ENCODE measurements around the gene DLX6.

DNA sequence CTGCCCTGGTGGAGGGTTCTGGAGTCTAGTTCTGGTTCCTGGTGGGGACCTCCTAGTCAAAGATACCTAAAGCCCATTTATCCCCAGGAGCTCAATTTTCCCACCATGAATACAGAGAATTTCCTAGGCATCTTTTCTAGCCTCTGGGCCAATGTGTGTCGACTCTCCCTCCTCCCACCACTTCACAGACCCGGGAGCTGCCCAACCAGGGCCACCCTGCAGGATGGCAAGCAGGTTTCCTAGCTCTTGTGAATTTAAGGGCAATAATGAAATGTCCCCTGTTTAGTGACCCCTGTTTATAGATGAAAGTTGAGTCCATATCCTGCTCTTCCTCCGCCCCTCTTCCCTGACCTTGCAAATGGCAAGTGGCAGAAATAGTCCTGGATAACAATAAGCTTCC is 9.9 kb downstream of the DLX6 start:
- TF ChIP-seq, protein P1, sequence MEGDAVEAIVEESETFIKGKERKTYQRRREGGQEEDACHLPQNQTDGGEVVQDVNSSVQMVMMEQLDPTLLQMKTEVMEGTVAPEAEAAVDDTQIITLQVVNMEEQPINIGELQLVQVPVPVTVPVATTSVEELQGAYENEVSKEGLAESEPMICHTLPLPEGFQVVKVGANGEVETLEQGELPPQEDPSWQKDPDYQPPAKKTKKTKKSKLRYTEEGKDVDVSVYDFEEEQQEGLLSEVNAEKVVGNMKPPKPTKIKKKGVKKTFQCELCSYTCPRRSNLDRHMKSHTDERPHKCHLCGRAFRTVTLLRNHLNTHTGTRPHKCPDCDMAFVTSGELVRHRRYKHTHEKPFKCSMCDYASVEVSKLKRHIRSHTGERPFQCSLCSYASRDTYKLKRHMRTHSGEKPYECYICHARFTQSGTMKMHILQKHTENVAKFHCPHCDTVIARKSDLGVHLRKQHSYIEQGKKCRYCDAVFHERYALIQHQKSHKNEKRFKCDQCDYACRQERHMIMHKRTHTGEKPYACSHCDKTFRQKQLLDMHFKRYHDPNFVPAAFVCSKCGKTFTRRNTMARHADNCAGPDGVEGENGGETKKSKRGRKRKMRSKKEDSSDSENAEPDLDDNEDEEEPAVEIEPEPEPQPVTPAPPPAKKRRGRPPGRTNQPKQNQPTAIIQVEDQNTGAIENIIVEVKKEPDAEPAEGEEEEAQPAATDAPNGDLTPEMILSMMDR (IDR thresholded peaks at IDR 0.05), result no peak
- no peak for TF ChIP-seq POLR2A (IDR thresholded peaks at IDR 0.05)

Data from right lobe of liver (tissue), 4 donors.